HG03064 (cell line): ENCODE results near the gene H2BW2.
"Not testable (repeated sequence)": the region's sequence is repeated elsewhere in the genome, so short reads cannot be mapped to it uniquely, and the experiment has no call there.

Source experiments
- ATAC-seq: cut with Tn5 transposase; IDR thresholded peaks from one replicate; pipeline ENCODE4 v1.9.1; 2021; ENCODE audit warnings: low read depth; ENCODE audit not compliant: unreplicated experiment

Gene H2BW2

GRCh38 chrX:104039689-104040505, at the start of gene H2BW2:
TSS of gene H2BW2 (plus strand) at chrX:104039956. CDS start at chrX:104039995, 39 bp downstream.
- no peak for ATAC-seq

GRCh38 chrX:103999234-103999633, 40.5 kb upstream of the H2BW2 start:
- ATAC-seq, result no peak

DNA sequence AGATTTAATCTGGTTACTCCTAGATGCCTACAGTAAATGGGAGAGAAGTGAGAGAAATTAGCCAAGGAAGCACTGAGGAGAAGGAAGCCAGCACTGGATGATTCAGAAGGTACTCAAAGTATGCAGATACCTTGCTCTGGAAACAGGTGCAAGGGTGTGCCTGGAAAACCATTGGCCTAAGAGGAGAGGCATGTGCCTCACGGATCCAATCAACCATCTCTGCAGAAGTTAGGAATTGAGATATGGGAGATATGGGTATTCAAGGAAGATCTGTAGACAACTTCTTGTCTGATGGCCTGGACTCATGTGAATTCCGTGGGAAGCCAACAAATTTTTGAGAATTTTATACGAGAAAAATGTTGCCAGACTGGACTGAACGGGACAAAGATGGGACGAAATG, 30.9 kb upstream of the H2BW2 start:
- ATAC-seq, result no peak

GRCh38 chrX:104013158-104013557, 26.6 kb upstream of the H2BW2 start:
- no peak for ATAC-seq

DNA sequence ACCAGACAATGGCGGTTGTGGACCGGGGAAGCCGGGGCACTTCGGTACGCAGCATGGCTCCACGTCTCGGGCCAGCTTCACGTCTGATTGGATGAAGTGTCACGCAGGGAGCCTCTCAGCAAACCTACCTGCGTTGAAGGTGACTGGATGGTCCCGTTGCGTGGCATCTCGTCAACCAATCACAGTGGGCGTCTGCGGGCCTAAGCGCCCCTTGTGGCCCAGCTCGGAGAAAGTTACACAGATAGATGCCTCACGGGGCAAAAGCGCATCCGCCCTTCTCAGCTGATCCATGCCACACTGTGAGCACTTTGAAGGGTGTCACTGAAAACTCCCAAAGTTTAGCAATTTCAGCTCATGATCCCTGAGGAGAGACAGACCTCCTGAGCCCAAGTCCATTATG, 26.1 kb upstream of the H2BW2 start, which contains the start of gene H2BW1:
Gene H2BW1 (minus strand): TSS at position 103 of the 400 bp plus-strand sequence. CDS start 132 bp downstream, outside the sequence.
- no peak for ATAC-seq

DNA sequence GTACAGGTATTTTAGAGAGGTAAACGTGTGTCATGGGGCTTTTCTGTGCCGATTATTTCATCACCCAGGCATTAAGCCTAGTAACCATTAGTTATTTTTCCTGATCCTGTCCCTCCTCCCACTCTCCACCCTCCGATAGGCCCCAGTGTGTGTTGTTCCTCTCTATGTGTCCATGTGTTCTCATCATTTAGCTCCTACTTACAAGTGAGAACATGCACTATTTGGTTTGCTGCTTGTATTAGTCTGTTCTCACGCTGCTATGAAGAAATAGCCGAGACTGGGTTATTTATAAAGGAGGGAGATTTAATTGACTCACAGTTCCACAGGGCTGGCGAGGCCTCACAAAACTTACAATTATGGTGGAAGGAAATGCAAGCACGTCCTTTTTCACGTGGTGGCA, 24.2 kb upstream of the H2BW2 start:
- ATAC-seq, result not testable (repeated sequence)

- no peak for ATAC-seq
Observed at GRCh38 chrX:104018126-104018525, 21.6 kb upstream of the H2BW2 start.

DNA sequence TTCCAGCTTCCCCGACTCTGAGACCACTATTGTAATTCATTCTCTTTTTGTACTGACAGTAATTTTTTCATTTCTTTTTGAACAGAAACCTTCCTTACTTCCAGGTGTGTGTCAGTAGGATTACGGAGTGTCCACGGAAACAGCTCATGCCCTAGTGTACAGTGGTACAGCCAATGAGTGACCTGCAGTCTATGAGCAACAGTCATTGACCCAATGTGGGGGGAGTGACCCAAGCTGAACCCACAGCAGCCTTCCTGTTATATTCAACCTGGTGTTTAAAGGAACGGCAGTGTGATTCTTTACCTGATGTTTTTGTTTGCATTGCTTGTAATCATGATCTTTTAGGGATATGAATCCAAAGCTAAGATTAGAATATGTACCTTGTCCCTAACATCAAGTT, 1.2 kb downstream of the H2BW2 start:
- no peak for ATAC-seq

DNA sequence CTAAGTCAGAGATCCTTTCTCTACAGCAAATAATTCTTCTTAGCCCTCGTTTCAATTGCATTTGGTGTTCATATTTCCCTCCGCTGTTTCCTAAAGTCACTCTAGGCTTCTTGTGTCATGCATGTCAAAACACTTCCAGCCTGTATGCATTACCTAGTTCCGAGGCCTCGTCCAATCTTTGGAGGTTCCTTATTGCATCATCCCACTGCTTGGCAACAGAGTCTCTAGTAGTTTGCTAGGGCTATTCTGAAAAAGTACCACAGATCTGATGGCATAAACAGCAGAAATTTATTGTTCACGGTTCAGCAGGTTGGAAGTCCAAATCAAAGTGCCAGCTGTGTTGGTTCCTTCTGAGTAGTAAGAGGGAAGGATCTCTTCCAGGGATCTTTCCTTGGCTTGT, 5.9 kb downstream of the H2BW2 start:
- ATAC-seq, result no peak

- ATAC-seq, result no peak
Observed at GRCh38 chrX:104047171-104047570, 7.4 kb downstream of the H2BW2 start.

DNA sequence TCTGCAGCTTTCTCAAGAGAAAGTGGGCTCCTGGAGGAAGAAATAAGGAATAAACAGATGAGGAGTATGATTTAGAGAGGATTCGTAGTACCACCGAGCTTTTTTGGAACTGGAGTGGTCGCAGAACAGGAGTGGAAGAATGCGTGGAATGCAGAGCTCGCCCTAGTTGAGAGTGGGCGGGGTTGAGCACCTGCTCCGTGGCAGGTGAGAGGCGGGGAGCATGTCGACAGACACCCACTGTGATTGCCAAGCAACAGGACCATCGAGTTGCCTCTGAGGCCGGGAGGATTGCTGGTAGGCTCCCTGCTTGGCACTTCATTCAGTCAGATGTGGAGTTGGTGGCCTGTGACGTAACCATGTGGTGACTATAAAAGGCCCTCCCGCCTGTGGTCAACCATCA, 15.2 kb downstream of the H2BW2 start:
- not testable (repeated sequence) for ATAC-seq

DNA sequence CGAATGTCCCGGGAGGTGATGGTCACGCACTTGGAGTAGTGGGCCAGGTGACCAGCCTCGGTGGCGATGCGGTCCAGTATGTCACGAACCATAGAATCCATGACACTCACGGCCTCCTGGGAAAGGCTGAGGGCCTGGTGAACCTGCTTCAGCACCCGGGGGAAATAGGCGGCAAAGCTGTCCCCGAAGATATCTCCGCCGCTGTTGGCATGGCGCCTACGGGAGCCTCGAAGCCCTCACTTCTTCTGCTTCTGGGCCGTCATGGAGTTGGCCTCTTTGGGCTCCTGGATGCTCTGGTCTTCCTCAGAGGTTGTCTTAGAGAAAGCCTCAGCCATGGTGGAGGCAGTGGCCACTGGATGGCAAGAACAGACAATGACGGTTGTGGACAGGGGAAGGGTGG, 22.9 kb downstream of the H2BW2 start:
- ATAC-seq, result not testable (repeated sequence)

GRCh38 chrX:104075778-104076445, 36.2 kb downstream of the H2BW2 start, which contains the start of gene TMSB15C:
TSS of gene TMSB15C (minus strand) at chrX:104076236.
- ATAC-seq, result peak; percentile 89

- ATAC-seq, result not testable (repeated sequence)
Observed at GRCh38 chrX:104077854-104078253, 38.1 kb downstream of the H2BW2 start.

GRCh38 chrX:104084063-104084462, 44.3 kb downstream of the H2BW2 start:
- no peak for ATAC-seq

- ATAC-seq, result no peak
Observed at GRCh38 chrX:104084534-104085277, 45.0 kb downstream of the H2BW2 start.

DNA sequence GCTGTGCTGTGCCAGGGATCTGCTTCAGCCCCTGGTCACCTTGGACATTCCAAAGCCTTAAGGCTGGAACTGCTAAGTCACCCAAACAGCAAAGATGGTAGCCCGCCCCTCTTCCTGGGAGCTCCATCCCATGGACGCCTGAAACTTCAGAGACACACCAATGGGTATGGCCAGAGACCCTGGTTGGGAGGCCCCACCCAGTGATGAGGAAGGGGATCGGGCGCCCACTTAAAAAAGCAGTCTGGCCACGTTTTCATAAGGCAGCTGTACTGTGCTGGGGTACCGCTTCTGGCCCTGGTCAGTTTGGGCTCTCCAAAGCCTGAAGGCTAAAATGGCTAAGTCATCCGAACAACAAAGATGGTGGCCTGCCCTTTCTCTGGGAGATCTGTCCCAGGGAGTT, 45.7 kb downstream of the H2BW2 start:
- no peak for ATAC-seq

DNA sequence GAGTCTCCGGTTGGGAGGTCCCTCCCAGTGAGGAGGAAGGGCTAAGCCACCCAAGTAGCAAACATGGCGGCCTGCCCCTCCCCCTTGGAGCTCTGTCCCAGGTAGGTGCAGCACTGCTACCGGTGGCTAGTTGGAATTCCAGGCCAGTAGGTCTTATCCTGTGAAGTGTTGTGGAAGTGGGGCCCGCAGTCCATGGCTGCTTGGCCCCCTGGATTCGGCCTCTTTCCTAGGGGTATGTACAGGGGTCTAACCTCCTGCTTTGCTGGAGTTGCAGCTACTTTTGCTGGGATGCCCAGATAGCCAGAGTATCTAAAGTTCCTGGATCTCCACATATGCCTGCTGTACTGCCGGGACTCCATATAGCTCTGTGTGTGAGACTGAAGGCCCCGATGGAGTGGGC, 46.2 kb downstream of the H2BW2 start:
- no peak for ATAC-seq
